ENCODE measurements around the gene CRNKL1.
A peak's percentile ranks its signal among the peaks of the same experiment; 100 is the strongest.
"Not testable (repeated sequence)": the region's sequence is repeated elsewhere in the genome, so short reads cannot be mapped to it uniquely, and the experiment has no call there.

Gene CRNKL1

GRCh38 chr20:20005342-20005741 lies 46.9 kb downstream of the CRNKL1 start:
- DNase-seq (ENCODE audit: low read depth), result no peak

GRCh38 chr20:20003955-20004322 lies 48.3 kb downstream of the CRNKL1 start:
- DNase-seq (ENCODE audit: low read depth), result not testable (repeated sequence)

- DNase-seq (ENCODE audit: low read depth), result no peak
Observed at GRCh38 chr20:20003031-20003954, 49.0 kb downstream of the CRNKL1 start.

DNA sequence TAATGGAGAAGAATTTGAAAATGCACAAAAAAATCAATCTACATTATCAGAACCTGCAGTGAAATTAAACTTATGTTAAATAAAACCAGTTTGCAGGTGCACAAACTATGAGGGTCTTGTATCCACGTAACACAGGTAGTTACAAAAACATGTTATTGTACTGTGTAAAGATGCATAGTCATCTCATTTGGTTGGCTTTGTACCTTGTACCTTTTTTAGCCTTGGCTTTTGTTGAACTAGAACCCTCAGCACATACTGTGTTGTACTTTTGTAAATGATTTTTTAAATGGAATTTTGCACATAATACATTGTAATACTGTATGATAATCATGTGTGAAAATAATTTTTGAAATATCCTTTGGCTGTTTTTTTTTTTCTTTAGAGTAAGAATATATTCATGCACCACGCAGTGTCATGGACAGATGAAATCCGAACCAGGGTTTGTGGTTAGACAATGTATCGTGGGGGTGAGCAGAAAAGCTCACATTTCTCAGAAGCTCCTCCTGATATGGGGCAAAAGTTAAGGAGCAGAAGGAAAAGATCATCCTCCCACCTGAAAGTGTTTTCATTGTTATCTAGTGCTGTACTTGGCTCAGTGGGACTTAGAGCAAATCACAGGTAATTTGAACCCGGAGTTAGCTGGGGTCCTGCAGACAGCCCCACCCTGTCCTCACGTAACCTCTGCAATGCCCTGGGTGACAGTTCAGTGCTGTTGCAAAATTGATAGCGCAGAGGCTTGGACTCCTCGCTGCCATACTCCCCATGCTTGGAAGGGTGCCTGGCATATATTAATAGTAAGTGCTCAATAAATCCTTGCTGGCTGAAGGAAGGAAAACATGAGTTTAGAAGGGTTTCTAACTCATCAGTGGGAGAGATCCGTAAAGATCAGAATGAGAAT lies 49.9 kb downstream of the CRNKL1 start:
- DNase-seq (ENCODE audit: low read depth), result no peak

- no peak for DNase-seq (ENCODE audit: low read depth)
Observed at GRCh38 chr20:20000211-20000968, 51.9 kb downstream of the CRNKL1 start.

- no peak for DNase-seq (ENCODE audit: low read depth)
Observed at GRCh38 chr20:19998990-19999705, 53.1 kb downstream of the CRNKL1 start.

DNA sequence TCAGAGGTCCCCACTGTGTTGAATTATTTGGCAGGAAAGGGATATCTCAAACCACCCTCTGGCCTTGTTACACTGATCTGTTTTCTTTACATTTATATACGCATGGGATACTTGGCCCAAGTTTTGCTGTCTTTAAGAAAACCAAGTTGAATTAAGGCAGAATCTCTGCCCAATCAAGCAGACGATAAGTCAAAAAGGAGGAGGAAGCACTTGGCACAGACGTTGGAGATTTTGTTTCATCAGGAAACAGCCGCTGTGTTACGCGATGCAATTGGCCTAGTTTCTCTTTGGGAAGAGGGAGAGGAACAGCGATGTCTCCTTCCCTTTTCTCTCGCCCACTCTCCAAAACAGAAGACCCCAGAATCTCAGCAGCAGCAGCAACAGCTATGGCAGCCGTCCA lies 55.3 kb downstream of the CRNKL1 start:
- DNase-seq (ENCODE audit: low read depth), result no peak

- DNase-seq (ENCODE audit: low read depth), result no peak
Observed at GRCh38 chr20:19996222-19996621, 56.0 kb downstream of the CRNKL1 start.

DNA sequence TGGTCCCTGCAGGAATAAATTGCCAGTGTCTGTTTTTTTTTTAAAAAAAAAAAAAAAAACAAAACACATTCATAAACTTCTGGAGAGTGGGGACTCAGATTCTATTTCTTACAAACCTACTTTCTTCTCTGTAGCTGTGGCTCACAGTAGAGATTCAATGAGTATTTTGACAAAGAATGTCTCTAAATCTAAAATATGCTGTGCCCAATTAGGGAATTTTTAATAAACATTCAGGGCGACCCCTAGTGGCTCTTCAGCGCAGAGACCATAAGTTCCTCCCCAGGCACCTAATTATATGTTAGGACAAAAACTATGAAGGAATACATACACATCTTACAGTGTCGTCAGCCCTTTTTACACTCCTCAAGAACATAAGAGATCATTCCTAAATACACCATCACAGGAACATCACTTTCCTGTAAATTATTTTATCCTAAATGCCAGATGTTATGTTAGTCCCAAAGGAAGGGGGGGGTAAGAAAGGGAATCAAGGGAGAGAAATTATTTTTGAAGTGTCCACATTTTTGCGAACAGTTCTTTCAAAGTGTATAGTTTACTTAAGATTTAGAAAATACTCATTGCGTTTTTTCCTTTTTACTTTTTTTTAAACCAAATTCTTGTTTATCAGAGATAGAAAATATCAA lies 56.9 kb downstream of the CRNKL1 start:
- no peak for DNase-seq (ENCODE audit: low read depth)

DNA sequence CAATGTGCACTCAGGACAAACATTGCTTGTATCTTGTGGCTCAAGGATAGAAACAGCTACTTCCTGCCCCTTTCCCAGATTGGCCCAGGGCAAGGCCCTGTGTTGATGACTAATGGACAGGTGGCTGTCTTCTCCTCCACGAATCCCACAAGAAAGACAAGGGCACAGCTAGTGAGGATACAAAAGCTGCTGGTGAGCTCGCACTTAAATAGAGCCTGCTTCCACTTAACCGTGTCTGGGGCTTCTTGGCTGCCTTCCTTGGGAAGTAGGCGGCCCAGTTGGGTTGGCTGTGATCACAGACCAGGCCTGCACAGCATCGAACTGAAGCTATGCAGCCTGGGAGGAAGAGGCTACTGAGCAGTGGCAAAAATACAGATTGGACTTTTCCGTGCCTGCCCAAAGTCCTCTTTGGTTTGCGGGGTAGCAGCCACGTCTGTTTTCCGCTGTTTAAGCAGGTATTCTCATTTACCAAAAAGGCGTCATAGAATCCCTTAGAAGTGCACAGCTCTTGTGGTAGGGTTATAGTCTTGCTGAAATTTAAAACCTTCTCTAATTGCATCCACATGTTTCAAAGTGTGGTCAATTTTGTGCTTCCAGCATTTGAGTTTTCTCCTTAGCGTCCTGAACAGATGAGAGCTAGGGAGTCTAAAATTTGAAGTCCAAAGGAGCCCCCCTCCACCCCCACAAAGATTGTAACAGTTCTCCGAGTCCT lies 58.2 kb downstream of the CRNKL1 start:
- peak; percentile 47 for DNase-seq (ENCODE audit: low read depth)

- DNase-seq (ENCODE audit: low read depth), result peak; percentile 62
Observed at GRCh38 chr20:19992996-19993908, 59.0 kb downstream of the CRNKL1 start.

DNA sequence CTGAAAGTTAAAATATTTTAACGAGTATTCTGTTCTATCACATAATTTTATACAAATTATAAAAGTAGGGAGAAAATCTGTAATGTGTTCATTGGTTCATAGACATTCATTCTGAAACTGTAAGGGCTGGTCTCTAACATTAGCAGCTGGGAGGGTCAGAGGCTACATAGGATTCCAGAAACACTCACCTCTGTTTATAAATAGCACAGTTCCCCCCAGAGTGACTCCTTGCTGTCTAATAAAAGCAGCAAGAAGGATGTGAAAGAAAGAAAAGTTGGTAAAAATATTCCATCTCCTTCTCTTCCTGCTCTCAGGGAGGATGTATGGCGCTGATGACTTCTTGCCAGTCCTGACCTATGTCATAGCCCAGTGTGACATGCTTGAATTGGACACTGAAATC lies 60.4 kb downstream of the CRNKL1 start:
- DNase-seq (ENCODE audit: low read depth), result no peak

DNA sequence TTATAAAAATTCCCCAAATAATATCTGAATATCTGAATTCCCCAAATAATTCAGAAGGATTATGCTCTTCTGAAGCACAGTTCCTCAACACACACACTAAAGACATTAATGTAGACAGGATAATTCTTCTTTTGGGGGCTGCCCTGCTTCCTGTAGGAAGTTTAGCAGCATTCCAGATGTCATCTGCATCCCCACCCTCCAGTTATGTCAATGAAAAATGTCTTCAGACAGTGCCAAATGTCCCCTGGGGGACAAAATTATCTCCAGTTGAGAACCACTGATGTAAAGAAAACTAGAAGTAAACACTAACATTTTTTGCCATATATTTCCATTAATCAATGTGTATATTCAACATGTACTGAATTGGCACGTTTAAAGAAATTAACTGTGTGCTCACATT lies 61.0 kb downstream of the CRNKL1 start:
- no peak for DNase-seq (ENCODE audit: low read depth)

DNA sequence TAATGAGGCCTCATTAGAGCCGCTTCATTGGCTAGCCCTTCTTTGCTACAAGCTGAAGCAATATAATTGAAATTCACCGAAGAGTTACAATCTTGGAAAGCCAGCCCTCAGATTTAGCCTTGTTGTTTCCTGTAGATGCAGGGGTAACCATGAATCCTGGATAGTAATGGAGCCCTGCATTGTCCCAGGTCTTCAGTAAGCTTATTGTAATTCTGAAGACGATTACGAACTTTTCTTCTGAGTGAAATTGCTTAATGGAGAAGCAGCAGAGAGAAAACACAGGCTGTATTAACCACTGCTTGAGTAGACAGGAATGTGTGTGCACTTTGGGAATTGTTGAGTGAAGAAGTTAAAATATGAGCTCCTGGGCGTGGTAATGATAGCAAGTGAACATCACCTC lies 61.4 kb downstream of the CRNKL1 start:
- no peak for DNase-seq (ENCODE audit: low read depth)

GRCh38 chr20:19987046-19987445 lies 65.2 kb downstream of the CRNKL1 start:
- DNase-seq (ENCODE audit: low read depth), result no peak

GRCh38 chr20:19986419-19986818 lies 65.8 kb downstream of the CRNKL1 start:
- DNase-seq (ENCODE audit: low read depth), result peak; percentile 48

All from GM04504 (cell line).